ENCODE measurements around the gene NEK6. TPM values are rescaled to one million over a fixed set of nuclear protein-coding genes. Genes with fewer than 3 reads are reported as not detected.
A peak's percentile ranks its signal among the peaks of the same experiment; 100 is the strongest.

The NEK6 gene
- total and polyA plus RNA-seq, 10 of the 15 experiments (the other 5 are each of a cell fraction or from before 2014, with no cell fraction given), result 31.3 to 161 (median 89.2) TPM

DNA sequence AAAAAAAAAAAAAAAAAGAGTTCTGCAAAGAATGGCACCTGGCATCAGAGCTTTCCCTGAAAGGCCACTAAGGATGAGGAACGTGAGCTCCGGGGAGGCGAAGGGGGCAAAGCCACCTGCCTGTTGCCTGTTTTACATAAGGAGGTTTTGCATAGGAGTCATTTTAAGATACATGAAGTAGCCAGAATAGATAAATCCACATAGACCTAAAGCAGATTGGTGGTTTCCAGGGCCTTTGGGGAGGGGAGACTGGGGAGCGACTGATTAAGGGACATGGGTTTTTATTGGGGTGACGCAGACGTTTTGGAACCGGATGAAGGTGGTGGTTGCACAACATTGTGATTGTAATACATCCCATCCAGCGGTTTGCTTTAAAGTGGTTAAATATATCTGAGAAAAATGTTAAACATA, 7.1 kb downstream of the NEK6 start (continued):
- TF ChIP-seq, protein P1, sequence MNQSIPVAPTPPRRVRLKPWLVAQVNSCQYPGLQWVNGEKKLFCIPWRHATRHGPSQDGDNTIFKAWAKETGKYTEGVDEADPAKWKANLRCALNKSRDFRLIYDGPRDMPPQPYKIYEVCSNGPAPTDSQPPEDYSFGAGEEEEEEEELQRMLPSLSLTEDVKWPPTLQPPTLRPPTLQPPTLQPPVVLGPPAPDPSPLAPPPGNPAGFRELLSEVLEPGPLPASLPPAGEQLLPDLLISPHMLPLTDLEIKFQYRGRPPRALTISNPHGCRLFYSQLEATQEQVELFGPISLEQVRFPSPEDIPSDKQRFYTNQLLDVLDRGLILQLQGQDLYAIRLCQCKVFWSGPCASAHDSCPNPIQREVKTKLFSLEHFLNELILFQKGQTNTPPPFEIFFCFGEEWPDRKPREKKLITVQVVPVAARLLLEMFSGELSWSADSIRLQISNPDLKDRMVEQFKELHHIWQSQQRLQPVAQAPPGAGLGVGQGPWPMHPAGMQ (IDR thresholded peaks at IDR 0.05; ENCODE audit: borderline replicate concordance), result no peak
- peak; percentile 93 for TF ChIP-seq POU2F2 (IDR thresholded peaks at IDR 0.05; ENCODE audit: borderline replicate concordance, low read depth, low read length)
- no peak for TF ChIP-seq CREB1 (IDR thresholded peaks at IDR 0.05; ENCODE audit: low read depth)
- TF ChIP-seq IKZF1 (conservative IDR thresholded peaks at IDR 0.05), result peak; percentile 64
- TF ChIP-seq, protein P2, sequence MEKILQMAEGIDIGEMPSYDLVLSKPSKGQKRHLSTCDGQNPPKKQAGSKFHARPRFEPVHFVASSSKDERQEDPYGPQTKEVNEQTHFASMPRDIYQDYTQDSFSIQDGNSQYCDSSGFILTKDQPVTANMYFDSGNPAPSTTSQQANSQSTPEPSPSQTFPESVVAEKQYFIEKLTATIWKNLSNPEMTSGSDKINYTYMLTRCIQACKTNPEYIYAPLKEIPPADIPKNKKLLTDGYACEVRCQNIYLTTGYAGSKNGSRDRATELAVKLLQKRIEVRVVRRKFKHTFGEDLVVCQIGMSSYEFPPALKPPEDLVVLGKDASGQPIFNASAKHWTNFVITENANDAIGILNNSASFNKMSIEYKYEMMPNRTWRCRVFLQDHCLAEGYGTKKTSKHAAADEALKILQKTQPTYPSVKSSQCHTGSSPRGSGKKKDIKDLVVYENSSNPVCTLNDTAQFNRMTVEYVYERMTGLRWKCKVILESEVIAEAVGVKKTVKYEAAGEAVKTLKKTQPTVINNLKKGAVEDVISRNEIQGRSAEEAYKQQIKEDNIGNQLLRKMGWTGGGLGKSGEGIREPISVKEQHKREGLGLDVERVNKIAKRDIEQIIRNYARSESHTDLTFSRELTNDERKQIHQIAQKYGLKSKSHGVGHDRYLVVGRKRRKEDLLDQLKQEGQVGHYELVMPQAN (conservative IDR thresholded peaks at IDR 0.05), result no peak
- TF ChIP-seq SIN3A (IDR thresholded peaks at IDR 0.05; ENCODE audit: low read depth, low read length), result no peak
- TF ChIP-seq, protein P3, sequence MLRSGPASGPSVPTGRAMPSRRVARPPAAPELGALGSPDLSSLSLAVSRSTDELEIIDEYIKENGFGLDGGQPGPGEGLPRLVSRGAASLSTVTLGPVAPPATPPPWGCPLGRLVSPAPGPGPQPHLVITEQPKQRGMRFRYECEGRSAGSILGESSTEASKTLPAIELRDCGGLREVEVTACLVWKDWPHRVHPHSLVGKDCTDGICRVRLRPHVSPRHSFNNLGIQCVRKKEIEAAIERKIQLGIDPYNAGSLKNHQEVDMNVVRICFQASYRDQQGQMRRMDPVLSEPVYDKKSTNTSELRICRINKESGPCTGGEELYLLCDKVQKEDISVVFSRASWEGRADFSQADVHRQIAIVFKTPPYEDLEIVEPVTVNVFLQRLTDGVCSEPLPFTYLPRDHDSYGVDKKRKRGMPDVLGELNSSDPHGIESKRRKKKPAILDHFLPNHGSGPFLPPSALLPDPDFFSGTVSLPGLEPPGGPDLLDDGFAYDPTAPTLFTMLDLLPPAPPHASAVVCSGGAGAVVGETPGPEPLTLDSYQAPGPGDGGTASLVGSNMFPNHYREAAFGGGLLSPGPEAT (IDR thresholded peaks at IDR 0.05; ENCODE audit: low read depth), result peak; percentile 74
- TF ChIP-seq SIX5 (IDR thresholded peaks at IDR 0.05; ENCODE audit: low read depth, low read length, severe bottlenecking), result no peak
- TF ChIP-seq CREM (IDR thresholded peaks at IDR 0.05; ENCODE audit: low read depth), result peak; percentile 38; the same call in 1 of the 2 replicates
- TF ChIP-seq TCF7 (IDR thresholded peaks at IDR 0.05; ENCODE audit: borderline replicate concordance), result no peak; the same call in 1 of the 2 replicates
- no peak for TF ChIP-seq SPI1 (IDR thresholded peaks at IDR 0.05; ENCODE audit: borderline replicate concordance, insufficient read depth, low read depth, low read length)
- TF ChIP-seq NFXL1 (IDR thresholded peaks at IDR 0.05; ENCODE audit: borderline replicate concordance), result no peak
- no peak for TF ChIP-seq ZNF622 (IDR thresholded peaks at IDR 0.05)
- peak; percentile 53; the same call in 1 of the 2 replicates for TF ChIP-seq MXI1 (IDR thresholded peaks at IDR 0.05; ENCODE audit: low read depth, low read length)
- TF ChIP-seq EP300 (IDR thresholded peaks at IDR 0.05; ENCODE audit: borderline replicate concordance in 1 of 2, control insufficient read depth in 1 of 2, low read depth in 2 of 2, low read length in 2 of 2), result peak; percentile 26 to 67; a peak in 1 of 4 replicates
- TF ChIP-seq SREBF1 (IDR thresholded peaks at IDR 0.05; ENCODE audit: low read length), result no peak
- TF ChIP-seq KAT2A (conservative IDR thresholded peaks at IDR 0.05; ENCODE audit: control insufficient read depth, low read depth, low read length), result no peak
- no peak for TF ChIP-seq RAD51 (IDR thresholded peaks at IDR 0.05)
- no peak for TF ChIP-seq SREBF2 (IDR thresholded peaks at IDR 0.05; ENCODE audit: low read length)
- no peak for TF ChIP-seq STAT1 (conservative IDR thresholded peaks at IDR 0.05)
- TF ChIP-seq, protein P4, sequence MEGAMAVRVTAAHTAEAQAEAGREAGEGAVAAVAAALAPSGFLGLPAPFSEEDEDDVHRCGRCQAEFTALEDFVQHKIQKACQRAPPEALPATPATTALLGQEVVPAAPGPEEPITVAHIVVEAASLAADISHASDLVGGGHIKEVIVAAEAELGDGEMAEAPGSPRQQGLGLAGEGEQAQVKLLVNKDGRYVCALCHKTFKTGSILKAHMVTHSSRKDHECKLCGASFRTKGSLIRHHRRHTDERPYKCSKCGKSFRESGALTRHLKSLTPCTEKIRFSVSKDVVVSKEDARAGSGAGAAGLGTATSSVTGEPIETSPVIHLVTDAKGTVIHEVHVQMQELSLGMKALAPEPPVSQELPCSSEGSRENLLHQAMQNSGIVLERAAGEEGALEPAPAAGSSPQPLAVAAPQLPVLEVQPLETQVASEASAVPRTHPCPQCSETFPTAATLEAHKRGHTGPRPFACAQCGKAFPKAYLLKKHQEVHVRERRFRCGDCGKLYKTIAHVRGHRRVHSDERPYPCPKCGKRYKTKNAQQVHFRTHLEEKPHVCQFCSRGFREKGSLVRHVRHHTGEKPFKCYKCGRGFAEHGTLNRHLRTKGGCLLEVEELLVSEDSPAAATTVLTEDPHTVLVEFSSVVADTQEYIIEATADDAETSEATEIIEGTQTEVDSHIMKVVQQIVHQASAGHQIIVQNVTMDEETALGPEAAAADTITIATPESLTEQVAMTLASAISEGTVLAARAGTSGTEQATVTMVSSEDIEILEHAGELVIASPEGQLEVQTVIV (IDR thresholded peaks at IDR 0.05; ENCODE audit: borderline replicate concordance, partially characterized antibody), result no peak
- TF ChIP-seq RB1 (IDR thresholded peaks at IDR 0.05; ENCODE audit: borderline replicate concordance), result no peak
- peak in 1 of 2 experiments; percentile 86; a peak in 1 of 4 replicates for TF ChIP-seq CEBPB (IDR thresholded peaks at IDR 0.05; ENCODE audit: borderline replicate concordance in 1 of 2, low read depth in 2 of 2, low read length in 2 of 2)
- TF ChIP-seq EED (IDR thresholded peaks at IDR 0.05; ENCODE audit: low read depth), result peak; percentile 82
- peak; percentile 89 to 96 for TF ChIP-seq BHLHE40 (IDR thresholded peaks at IDR 0.05; ENCODE audit: borderline replicate concordance in 1 of 2, low read depth in 2 of 2, low read length in 1 of 2)

Measured in GM12878 (cell line).